Neural progenitor cell (in vitro differentiated cells): Measurements from ENCODE around the gene ROR2.

Source experiments
- EZH2phosphoT487 ChIP-seq: fragments of 200-600 bp; sonication (generic); IDR thresholded peaks from 2 replicates; pipeline ENCODE4 v1.6.1; 2017; ENCODE audit warnings: antibody characterized with exemption
- TF ChIP-seq, protein P1 (sequence below): fragments of 200-600 bp; sonication (generic); IDR thresholded peaks from 2 replicates; pipeline ENCODE4 v1.5.1; 2017; ENCODE audit warnings: antibody characterized with exemption, mild to moderate bottlenecking

DNA sequence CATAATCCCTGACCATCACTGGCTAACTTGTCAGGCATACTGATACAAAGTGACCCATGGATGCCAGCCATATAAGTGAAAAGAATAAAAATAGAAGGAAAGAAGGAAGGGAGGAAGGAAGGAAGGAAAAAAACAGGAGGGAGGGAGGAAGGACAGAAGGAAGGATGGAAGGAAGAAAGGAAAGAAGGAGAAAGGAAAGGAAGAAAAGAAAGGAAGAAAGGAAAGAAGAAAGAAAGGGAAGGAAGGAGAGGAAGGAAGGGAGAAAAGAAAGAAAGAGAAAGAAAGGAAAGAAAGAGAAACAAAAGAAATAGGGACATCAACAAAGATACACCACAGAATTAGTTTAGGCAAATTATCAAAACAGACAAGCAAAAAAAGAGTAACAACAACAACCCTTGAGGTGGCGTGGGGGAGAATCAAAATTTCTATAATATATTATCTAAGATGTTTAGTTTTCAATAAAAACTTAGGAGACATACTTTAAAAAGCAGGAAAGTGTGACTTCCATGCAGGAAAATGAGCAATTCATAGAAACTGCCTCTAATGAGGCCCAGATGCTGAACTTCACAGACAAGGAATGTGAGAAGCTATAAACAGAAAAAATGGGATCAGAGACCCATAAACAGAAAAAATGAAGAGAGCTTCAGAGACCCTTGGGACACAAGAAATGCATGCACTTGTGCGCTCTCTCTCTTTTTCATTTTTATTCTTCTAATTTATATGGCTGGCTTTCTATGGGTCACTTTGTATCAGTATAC lies 430.3 kb downstream of the ROR2 start:
- TF ChIP-seq, protein P1, sequence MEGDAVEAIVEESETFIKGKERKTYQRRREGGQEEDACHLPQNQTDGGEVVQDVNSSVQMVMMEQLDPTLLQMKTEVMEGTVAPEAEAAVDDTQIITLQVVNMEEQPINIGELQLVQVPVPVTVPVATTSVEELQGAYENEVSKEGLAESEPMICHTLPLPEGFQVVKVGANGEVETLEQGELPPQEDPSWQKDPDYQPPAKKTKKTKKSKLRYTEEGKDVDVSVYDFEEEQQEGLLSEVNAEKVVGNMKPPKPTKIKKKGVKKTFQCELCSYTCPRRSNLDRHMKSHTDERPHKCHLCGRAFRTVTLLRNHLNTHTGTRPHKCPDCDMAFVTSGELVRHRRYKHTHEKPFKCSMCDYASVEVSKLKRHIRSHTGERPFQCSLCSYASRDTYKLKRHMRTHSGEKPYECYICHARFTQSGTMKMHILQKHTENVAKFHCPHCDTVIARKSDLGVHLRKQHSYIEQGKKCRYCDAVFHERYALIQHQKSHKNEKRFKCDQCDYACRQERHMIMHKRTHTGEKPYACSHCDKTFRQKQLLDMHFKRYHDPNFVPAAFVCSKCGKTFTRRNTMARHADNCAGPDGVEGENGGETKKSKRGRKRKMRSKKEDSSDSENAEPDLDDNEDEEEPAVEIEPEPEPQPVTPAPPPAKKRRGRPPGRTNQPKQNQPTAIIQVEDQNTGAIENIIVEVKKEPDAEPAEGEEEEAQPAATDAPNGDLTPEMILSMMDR: no peak
- TF ChIP-seq EZH2phosphoT487: no peak
